ENCODE measurements around the gene PBRM1.

Gene PBRM1

DNA sequence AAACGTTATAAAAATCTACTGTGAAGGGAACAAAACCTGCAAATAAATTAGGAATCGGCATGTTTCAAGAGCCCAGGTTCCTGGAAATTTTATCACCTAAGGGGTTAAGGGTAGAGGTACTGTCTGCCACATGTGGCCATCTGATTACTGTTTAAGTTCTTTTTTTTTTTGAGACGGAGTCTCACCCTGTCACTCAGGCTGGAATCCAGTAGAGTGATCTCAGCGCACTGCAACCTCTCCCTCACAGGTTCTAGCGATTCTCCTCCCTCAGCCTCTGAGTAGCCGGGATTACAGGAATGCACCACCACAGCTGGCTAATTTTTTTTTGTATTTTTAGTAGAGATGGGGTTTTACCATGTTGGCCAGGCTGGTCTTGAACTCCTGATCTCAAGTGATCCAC, 113.5 kb downstream of the PBRM1 start:
- TF ChIP-seq TEAD4 (IDR thresholded peaks at IDR 0.05) (no peak), TAF1 (IDR thresholded peaks at IDR 0.05; ENCODE audit: low read depth) (no peak), RAD21 (IDR thresholded peaks at IDR 0.05; ENCODE audit: low read depth) (no peak), YY1 (IDR thresholded peaks at IDR 0.05; ENCODE audit: low read depth) (no peak), ZBTB7A (IDR thresholded peaks at IDR 0.05; ENCODE audit: low read depth) (no peak), EP300 (IDR thresholded peaks at IDR 0.05; ENCODE audit: borderline replicate concordance) (no peak), TCF12 (IDR thresholded peaks at IDR 0.05; ENCODE audit: low read depth) (no peak), CEBPB (IDR thresholded peaks at IDR 0.05) (no peak), NFIC (IDR thresholded peaks at IDR 0.05) (no peak), CREB1 (IDR thresholded peaks at IDR 0.05; ENCODE audit: low read depth) (no peak), EGR1 (IDR thresholded peaks at IDR 0.05) (no peak), FOXM1 (IDR thresholded peaks at IDR 0.05; ENCODE audit: borderline replicate concordance, low read depth) (no peak)
- TF ChIP-seq, protein P1, sequence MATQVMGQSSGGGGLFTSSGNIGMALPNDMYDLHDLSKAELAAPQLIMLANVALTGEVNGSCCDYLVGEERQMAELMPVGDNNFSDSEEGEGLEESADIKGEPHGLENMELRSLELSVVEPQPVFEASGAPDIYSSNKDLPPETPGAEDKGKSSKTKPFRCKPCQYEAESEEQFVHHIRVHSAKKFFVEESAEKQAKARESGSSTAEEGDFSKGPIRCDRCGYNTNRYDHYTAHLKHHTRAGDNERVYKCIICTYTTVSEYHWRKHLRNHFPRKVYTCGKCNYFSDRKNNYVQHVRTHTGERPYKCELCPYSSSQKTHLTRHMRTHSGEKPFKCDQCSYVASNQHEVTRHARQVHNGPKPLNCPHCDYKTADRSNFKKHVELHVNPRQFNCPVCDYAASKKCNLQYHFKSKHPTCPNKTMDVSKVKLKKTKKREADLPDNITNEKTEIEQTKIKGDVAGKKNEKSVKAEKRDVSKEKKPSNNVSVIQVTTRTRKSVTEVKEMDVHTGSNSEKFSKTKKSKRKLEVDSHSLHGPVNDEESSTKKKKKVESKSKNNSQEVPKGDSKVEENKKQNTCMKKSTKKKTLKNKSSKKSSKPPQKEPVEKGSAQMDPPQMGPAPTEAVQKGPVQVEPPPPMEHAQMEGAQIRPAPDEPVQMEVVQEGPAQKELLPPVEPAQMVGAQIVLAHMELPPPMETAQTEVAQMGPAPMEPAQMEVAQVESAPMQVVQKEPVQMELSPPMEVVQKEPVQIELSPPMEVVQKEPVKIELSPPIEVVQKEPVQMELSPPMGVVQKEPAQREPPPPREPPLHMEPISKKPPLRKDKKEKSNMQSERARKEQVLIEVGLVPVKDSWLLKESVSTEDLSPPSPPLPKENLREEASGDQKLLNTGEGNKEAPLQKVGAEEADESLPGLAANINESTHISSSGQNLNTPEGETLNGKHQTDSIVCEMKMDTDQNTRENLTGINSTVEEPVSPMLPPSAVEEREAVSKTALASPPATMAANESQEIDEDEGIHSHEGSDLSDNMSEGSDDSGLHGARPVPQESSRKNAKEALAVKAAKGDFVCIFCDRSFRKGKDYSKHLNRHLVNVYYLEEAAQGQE (IDR thresholded peaks at IDR 0.05; ENCODE audit: low read depth): no peak
- TF ChIP-seq, protein P2, sequence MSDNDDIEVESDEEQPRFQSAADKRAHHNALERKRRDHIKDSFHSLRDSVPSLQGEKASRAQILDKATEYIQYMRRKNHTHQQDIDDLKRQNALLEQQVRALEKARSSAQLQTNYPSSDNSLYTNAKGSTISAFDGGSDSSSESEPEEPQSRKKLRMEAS (IDR thresholded peaks at IDR 0.05): no peak
- TF ChIP-seq, protein P3, sequence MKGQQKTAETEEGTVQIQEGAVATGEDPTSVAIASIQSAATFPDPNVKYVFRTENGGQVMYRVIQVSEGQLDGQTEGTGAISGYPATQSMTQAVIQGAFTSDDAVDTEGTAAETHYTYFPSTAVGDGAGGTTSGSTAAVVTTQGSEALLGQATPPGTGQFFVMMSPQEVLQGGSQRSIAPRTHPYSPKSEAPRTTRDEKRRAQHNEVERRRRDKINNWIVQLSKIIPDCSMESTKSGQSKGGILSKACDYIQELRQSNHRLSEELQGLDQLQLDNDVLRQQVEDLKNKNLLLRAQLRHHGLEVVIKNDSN (IDR thresholded peaks at IDR 0.05): no peak

DNA sequence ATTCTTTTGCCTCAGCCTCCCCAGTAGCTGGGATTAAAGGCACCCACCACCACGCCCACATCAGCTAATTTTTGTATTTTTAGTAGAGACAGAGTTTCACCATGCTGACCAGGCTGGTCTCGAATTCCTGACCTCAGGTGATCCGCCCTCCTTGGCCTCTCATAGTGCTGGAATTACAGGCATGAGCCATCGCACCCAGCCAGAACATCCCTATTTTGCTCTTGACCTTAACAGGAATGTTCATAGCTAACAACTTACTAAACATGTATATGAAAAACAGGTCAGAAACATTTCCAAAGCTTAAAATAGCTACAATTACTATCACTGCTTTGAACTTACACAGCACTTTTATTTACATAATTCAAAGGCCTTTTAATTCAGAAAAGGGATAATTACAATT, 115.6 kb downstream of the PBRM1 start:
- TF ChIP-seq ZBTB7A (IDR thresholded peaks at IDR 0.05; ENCODE audit: low read depth) (no peak), FOXM1 (IDR thresholded peaks at IDR 0.05; ENCODE audit: borderline replicate concordance, low read depth) (no peak), RAD21 (IDR thresholded peaks at IDR 0.05; ENCODE audit: low read depth) (no peak), TEAD4 (IDR thresholded peaks at IDR 0.05) (no peak), CEBPB (IDR thresholded peaks at IDR 0.05) (no peak), YY1 (IDR thresholded peaks at IDR 0.05; ENCODE audit: low read depth) (no peak), EGR1 (IDR thresholded peaks at IDR 0.05) (no peak), CREB1 (IDR thresholded peaks at IDR 0.05; ENCODE audit: low read depth) (no peak), TAF1 (IDR thresholded peaks at IDR 0.05; ENCODE audit: low read depth) (no peak), EP300 (IDR thresholded peaks at IDR 0.05; ENCODE audit: borderline replicate concordance) (no peak), NFIC (IDR thresholded peaks at IDR 0.05) (no peak), TCF12 (IDR thresholded peaks at IDR 0.05; ENCODE audit: low read depth) (no peak)
- TF ChIP-seq, protein P3 (IDR thresholded peaks at IDR 0.05): no peak
- TF ChIP-seq, protein P2 (IDR thresholded peaks at IDR 0.05): no peak
- TF ChIP-seq, protein P1 (IDR thresholded peaks at IDR 0.05; ENCODE audit: low read depth): no peak

DNA sequence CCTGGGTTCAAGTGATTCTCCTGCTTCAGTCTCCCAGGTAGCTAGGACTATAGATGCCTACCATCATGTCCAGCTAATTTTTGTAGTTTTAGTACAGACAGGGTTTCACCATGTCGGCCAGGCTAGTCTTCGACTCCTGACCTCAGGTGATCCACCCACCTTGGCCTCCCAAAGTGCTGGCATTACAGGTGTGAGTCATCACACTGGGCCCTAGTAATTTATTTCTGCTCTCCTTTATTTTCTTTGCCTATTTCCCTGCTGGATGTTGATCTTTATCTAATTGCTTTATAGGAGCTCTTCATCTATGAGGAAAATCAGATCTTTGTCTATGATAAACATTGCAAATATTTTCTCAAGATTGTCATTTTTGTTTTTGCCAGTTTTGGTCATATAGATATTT, 117.6 kb downstream of the PBRM1 start:
- TF ChIP-seq FOXM1 (IDR thresholded peaks at IDR 0.05; ENCODE audit: borderline replicate concordance, low read depth) (no peak), ZBTB7A (IDR thresholded peaks at IDR 0.05; ENCODE audit: low read depth) (no peak), CEBPB (IDR thresholded peaks at IDR 0.05) (no peak), TEAD4 (IDR thresholded peaks at IDR 0.05) (no peak), YY1 (IDR thresholded peaks at IDR 0.05; ENCODE audit: low read depth) (no peak), RAD21 (IDR thresholded peaks at IDR 0.05; ENCODE audit: low read depth) (no peak)
- TF ChIP-seq, protein P1 (IDR thresholded peaks at IDR 0.05; ENCODE audit: low read depth): no peak
- TF ChIP-seq, protein P3 (IDR thresholded peaks at IDR 0.05): no peak

DNA sequence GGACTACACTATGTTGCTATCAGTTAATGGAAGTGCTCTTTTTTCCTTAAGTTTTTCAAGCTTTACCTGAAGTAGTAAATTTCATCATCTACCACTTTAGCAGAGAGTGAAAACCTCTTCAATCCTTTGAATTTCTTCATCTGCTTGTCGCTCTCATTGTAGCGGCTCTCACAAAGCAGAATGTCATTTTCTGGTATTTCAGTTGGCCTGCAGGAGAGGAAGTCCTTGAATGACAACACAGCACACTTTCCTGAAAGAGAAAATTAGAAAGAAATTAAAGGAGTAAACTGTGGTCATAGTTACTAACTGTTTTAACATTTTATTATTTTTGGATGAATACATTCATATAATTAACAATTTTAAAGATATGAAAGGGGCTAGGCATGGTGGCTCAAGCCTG, 121.7 kb downstream of the PBRM1 start:
- no peak for TF ChIP-seq YY1 (IDR thresholded peaks at IDR 0.05; ENCODE audit: low read depth)
- no peak for TF ChIP-seq TAF1 (IDR thresholded peaks at IDR 0.05; ENCODE audit: low read depth)
- TF ChIP-seq, protein P2 (IDR thresholded peaks at IDR 0.05): no peak
- no peak for TF ChIP-seq ZBTB7A (IDR thresholded peaks at IDR 0.05; ENCODE audit: low read depth)
- TF ChIP-seq, protein P1 (IDR thresholded peaks at IDR 0.05; ENCODE audit: low read depth): no peak
- TF ChIP-seq EP300 (IDR thresholded peaks at IDR 0.05; ENCODE audit: borderline replicate concordance): no peak
- no peak for TF ChIP-seq FOXM1 (IDR thresholded peaks at IDR 0.05; ENCODE audit: borderline replicate concordance, low read depth)
- no peak for TF ChIP-seq RAD21 (IDR thresholded peaks at IDR 0.05; ENCODE audit: low read depth)
- no peak for TF ChIP-seq CEBPB (IDR thresholded peaks at IDR 0.05)
- TF ChIP-seq, protein P3 (IDR thresholded peaks at IDR 0.05): no peak
- no peak for TF ChIP-seq TCF12 (IDR thresholded peaks at IDR 0.05; ENCODE audit: low read depth)
- no peak for TF ChIP-seq EGR1 (IDR thresholded peaks at IDR 0.05)
- TF ChIP-seq CREB1 (IDR thresholded peaks at IDR 0.05; ENCODE audit: low read depth): no peak
- no peak for TF ChIP-seq NFIC (IDR thresholded peaks at IDR 0.05)
- TF ChIP-seq TEAD4 (IDR thresholded peaks at IDR 0.05): no peak
